ENCODE data around the gene GFOD2.

- no peak for TF ChIP-seq GATA2 (IDR thresholded peaks at IDR 0.05; ENCODE audit: low read depth, low read length)
- TF ChIP-seq GATA3 (IDR thresholded peaks at IDR 0.05; ENCODE audit: low read depth, low read length), result no peak
Measured at GRCh38 chr16:67709050-67709449, 10.1 kb downstream of the GFOD2 start.
